Skeletal muscle tissue (tissue), 4 donors: ENCODE results near the gene PHF11. TPM values are rescaled to one million over a fixed set of nuclear protein-coding genes. Genes with fewer than 3 reads are reported as not detected.
"Not testable (repeated sequence)": the region's sequence is repeated elsewhere in the genome, so short reads cannot be mapped to it uniquely, and the experiment has no call there.

ENCODE experiments used
- H3K27ac ChIP-seq: one replicate; pipeline ENCODE4 v1.7.0; 2013; ENCODE audit warnings: mild to moderate bottlenecking, low read depth, low read length, inconsistent platforms
- H3K27me3 ChIP-seq, 3 donors: one replicate each; pipeline ENCODE4 v1.7.0; 2013; ENCODE audit warnings: low read length in 3 of 3; ENCODE audit not compliant: control insufficient read depth in 3 of 3, insufficient read depth in 3 of 3
- H3K36me3 ChIP-seq, 3 donors: one replicate each; pipeline ENCODE4 v1.7.0; 2013; ENCODE audit warnings: low read length in 3 of 3; ENCODE audit not compliant: control insufficient read depth in 3 of 3, insufficient read depth in 3 of 3
- H3K4me1 ChIP-seq, 3 donors: one replicate each; pipeline ENCODE4 v1.7.0; 2013; ENCODE audit warnings: low read length in 3 of 3, mild to moderate bottlenecking in 3 of 3; ENCODE audit not compliant: control insufficient read depth in 3 of 3, insufficient read depth in 3 of 3
- H3K4me3 ChIP-seq, 3 donors: one replicate each; pipeline ENCODE4 v1.7.0; 2013; ENCODE audit warnings: low read length in 3 of 3
- H3K9ac ChIP-seq, 3 donors: one replicate each; pipeline ENCODE4 v1.7.0; 2013; ENCODE audit warnings: low read length in 3 of 3, mild to moderate bottlenecking in 3 of 3, moderate library complexity in 2 of 3, low read depth in 1 of 3
- H3K9me3 ChIP-seq, 3 donors: one replicate each; pipeline ENCODE4 v1.7.0; 2013; ENCODE audit warnings: low read length in 3 of 3; ENCODE audit not compliant: control insufficient read depth in 3 of 3
- total RNA-seq: library from RNA; depleted of rRNA; stranded (reverse); fragments of >200 nt; gene quantifications from one replicate; pipeline ENCODE4 v1.2.3, GENCODE V29; 2014
- donor health status: Osteomylitis.

PHF11 gene
- total RNA-seq, 1 donor from 2014 or later = 9.9 TPM

DNA sequence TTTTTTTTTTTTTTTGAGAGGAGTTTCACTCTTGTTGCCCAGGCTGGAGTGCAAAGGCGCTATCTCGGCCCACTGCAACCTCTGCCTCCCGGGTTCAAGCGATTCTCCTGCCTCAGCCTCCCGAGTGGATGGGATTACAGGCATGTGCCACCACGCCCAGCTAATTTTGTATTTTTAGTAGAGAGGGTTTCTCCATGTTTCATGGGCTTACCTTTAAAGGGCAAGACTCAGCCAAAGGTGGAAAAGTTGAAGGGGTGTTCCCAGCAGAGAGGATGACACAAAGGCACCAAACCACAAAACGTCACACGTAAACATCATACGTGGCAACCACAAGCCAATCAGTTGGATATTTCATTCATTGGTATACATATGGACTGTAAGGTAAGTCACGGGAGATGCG is 1.1 kb downstream of the PHF11 start:
- H3K27ac ChIP-seq = peak overlapping the region; percentile 83
- H3K9ac ChIP-seq, H3K4me1 ChIP-seq, H3K27me3 ChIP-seq, H3K36me3 ChIP-seq, H3K9me3 ChIP-seq: not testable (repeated sequence)
- H3K4me3 ChIP-seq = peak overlapping the region in 1 of 3 donors; percentile 63

DNA sequence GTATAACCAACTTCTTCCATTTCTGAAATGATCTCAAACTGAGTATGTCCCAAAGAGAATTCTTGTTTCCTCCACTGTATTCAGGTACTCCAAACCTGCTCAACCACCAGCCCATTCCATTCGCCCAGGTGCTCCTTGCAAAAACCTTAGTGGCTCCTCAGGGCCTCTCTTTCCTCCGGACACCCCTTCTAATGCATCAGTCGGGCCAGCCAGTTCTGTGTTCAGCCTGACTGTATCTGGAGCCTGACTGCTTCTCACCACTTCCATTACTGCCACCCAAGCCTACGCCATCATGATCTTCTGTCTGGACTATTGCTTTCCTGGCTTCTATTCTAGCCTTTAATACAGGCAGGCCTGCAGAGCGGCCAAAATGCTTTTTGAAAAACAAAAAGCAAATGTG is 1.5 kb downstream of the PHF11 start:
- Histone ChIP-seq H3K36me3 (no peaks in the 10 kb centered on the region), H3K4me1 (peaks cover 5 to 8% (median 7%) of the 10 kb centered on the region in 3 donors), H3K27ac (no peak overlapping the region), H3K4me3 (no peak overlapping the region), H3K9me3 (no peaks in the 10 kb centered on the region), H3K27me3 (no peaks in the 10 kb centered on the region), H3K9ac (no peak overlapping the region)

DNA sequence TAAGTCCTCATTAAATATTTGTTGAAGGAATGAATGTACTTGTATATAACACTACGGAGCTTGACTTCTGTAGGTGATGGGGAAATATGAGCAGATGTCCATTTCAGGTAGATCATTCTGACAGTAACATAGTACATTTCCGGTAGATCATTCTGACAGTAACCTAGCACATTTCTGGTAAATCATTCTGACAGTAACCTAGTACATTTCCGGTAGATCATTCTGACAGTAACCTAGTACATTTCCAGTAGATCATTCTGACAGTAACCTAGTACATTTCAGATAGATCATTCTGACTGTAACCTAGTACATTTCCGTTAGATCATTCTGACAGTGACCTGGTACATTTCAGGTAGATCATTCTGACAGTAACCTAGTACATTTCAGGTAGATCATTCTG is 2.5 kb downstream of the PHF11 start:
- Histone ChIP-seq H3K4me1 (peaks cover 5 to 9% (median 8%) of the 10 kb centered on the region in 3 donors), H3K36me3 (no peaks in the 10 kb centered on the region), H3K27ac (no peak overlapping the region), H3K9ac (no peak overlapping the region), H3K4me3 (no peak overlapping the region), H3K27me3 (no peaks in the 10 kb centered on the region), H3K9me3 (no peaks in the 10 kb centered on the region)

DNA sequence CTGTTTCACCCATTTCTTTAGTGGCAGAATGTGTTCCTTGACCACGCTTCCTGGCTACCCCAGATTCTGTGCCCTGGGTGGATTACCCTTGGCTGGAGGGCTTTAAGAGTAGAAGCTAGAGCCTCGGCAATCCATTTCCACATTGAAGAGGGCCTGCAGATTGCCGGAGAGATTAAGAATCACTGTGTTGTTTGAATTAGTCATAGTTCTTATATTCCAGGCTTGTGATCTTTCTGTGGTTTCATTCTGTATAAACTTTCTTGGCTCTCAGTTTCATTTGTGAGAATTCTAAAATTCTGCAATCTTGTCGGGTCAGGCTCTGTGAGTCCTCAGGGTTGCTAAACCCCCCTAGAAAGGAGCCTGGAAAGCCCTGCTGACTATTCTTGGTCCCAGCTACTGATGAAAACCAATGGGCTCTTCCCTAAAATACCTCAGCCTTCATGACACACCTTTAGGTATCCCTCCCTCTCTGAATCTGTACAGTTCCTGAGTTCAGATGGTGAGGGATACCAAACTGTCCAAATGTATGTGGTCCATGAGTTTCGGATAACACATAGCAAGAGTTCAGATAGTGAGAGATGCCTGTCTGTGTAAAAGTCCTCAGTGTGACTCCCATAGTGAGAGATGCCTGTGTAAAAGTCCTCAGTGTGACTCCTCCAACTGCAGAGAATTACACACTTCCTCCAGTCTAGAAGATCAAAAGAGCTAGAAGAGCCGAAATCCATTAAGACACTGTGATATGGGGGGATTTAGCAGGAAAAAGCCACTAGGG is 4.3 kb downstream of the PHF11 start:
- H3K9ac ChIP-seq = no peak overlapping the region
- H3K36me3 ChIP-seq = no peaks in the 10 kb centered on the region
- H3K9me3 ChIP-seq = no peaks in the 10 kb centered on the region
- peaks cover 3 to 6% (median 5%) of the 10 kb centered on the region in 3 donors for H3K4me1 ChIP-seq
- no peak overlapping the region for H3K4me3 ChIP-seq
- no peaks in the 10 kb centered on the region for H3K27me3 ChIP-seq
- H3K27ac ChIP-seq = no peak overlapping the region

DNA sequence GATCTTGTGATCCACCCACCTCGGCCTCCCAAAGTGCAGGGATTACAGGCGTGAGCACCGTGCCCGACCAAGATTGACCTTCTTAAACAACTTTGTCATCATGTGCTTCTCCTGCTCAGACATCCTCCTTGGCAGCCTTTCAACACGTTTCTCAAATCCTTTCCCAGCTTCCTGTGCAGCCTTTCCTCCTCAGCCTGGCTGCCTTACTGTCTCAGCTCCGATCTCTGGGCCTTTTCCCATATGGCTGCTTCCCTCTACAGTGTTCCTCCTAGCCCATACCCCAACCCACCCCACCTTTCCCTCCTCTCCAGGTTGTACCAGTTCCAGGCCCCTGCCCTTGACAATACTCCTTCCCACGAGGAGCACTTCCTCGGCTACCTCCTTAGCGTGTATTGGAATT is 7.2 kb downstream of the PHF11 start:
- H3K4me1 ChIP-seq = peaks cover 0 to 3% (median 2%) of the 10 kb centered on the region in 3 donors
- H3K27ac ChIP-seq = no peak overlapping the region

DNA sequence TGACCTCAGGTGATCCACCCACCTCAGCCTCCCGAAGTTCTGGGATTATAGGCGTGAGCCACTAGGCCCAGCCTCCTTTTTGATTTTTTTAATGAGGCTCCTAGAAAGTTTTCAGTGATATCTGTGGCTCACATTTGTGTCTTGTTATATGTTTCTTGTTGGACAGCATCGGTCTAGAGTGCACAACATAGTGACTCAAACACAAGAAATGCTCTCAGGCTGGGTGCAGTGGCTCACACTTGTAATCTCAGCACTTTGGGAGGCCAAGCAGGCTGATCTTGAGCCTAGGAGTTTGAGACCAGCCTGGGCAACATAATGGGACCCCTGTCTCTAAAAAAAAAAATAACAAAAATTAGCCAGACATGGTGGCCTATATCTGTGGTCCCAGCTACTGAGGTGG is 8.2 kb downstream of the PHF11 start:
- no peak overlapping the region for H3K4me3 ChIP-seq
- no peaks in the 10 kb centered on the region for H3K9me3 ChIP-seq
- peaks cover 0 to 3% (median 2%) of the 10 kb centered on the region in 3 donors for H3K4me1 ChIP-seq
- H3K27me3 ChIP-seq = no peaks in the 10 kb centered on the region
- no peak overlapping the region for H3K27ac ChIP-seq
- no peaks in the 10 kb centered on the region for H3K36me3 ChIP-seq
- no peak overlapping the region for H3K9ac ChIP-seq

More for the DNA sequence above, 7.2 kb downstream of the PHF11 start:
- H3K9me3 ChIP-seq = no peaks in the 10 kb centered on the region
- no peak overlapping the region for H3K9ac ChIP-seq
- H3K4me3 ChIP-seq = no peak overlapping the region
- H3K27me3 ChIP-seq = no peaks in the 10 kb centered on the region
- no peaks in the 10 kb centered on the region for H3K36me3 ChIP-seq

DNA sequence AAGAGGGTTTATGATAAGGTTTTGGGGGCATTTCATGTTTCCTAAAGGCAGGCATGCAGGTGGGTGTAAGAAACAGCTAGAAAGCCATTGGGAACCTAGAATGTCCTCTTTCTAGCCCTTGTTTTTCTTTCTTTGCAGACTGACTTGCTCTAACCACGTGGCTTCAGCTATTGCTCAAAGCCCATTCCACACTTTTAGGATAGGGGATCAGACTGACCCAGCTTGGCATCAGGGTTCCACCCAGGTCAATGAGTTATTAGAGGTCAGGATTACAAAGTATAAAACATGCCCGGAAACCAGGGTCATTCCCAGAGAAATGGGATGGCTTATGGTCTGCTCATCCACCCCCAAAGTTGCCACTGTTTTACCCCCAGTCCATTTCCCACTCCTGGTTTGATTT is 16.8 kb downstream of the PHF11 start:
- H3K27ac ChIP-seq = no peak overlapping the region
- no peaks in the 10 kb centered on the region for H3K9me3 ChIP-seq
- no peaks in the 10 kb centered on the region for H3K4me1 ChIP-seq
- H3K27me3 ChIP-seq = no peaks in the 10 kb centered on the region
- H3K4me3 ChIP-seq = no peak overlapping the region
- no peak overlapping the region for H3K9ac ChIP-seq
- peaks cover 12 to 27% (median 23%) of the 10 kb centered on the region in 3 donors for H3K36me3 ChIP-seq

DNA sequence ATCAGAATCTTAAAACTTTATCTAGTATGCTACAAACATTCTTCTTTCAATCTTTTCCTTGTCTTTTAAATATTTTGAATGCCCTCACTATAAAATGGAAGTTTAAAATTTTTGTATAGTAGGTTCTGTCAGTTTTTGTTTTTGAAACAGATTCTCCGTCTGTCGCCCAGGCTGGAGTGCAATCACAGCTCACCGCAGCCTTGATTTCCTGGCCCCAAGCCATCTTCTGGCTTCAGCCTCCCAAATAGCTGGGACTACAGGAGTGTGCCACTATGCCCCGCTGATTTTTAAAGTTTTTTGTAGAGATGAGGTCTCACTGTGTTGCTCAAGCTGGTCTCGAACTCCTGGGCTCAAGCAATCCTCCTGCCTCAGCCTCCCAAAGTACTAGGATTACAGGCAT is 20.7 kb downstream of the PHF11 start:
- Histone ChIP-seq H3K36me3 (peaks cover 12 to 31% (median 23%) of the 10 kb centered on the region in 3 donors), H3K9me3 (no peaks in the 10 kb centered on the region), H3K27me3 (no peaks in the 10 kb centered on the region), H3K9ac (no peak overlapping the region), H3K27ac (no peak overlapping the region), H3K4me3 (no peak overlapping the region), H3K4me1 (no peaks in the 10 kb centered on the region)

DNA sequence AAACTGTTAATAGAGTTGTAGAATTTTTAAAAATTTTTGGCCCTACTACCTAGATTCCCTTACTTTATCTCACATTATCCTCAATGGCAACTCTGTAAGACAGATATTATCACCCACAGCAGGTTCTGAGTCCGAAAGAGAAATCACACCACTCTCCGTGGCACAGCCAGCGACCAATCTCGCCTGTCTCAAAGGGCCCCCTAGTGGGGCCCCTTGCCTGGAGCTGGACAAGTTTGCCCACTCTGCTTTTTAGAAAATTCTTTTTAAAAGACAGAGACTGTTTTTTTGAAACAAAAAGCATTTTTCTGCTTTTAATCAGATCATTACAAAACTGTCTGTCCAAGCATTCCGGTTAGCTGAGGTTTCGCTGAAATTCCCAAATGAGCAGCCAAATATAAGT is 21.7 kb downstream of the PHF11 start:
- Histone ChIP-seq H3K4me3 (no peak overlapping the region), H3K27ac (no peak overlapping the region), H3K9ac (no peak overlapping the region), H3K36me3 (peaks cover 12 to 31% (median 30%) of the 10 kb centered on the region in 3 donors), H3K27me3 (no peaks in the 10 kb centered on the region), H3K9me3 (no peaks in the 10 kb centered on the region), H3K4me1 (no peaks in the 10 kb centered on the region)

DNA sequence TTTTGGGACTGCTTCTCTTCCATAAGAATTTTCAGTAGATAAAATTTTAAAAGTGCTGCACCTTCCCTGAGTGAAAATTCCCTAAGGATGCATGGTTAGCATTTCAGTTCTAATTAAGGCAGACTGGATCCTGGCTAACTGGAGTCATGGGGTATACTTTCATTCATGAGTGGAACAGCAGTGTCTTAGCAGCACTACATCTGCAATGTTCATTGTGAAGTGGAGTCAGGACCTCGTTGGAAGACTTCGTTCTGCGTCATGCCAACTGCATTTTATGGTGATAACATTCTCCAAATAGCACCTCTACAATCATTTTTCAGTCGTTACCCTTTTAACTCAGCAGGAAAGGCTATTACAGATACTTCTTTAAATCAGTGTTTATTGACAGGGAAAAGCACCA is 25.5 kb downstream of the PHF11 start:
- no peaks in the 10 kb centered on the region for H3K9me3 ChIP-seq
- H3K4me1 ChIP-seq = no peaks in the 10 kb centered on the region
- H3K36me3 ChIP-seq = peaks cover 0 to 14% (median 7%) of the 10 kb centered on the region in 3 donors
- H3K9ac ChIP-seq = no peak overlapping the region
- H3K4me3 ChIP-seq = no peak overlapping the region
- no peaks in the 10 kb centered on the region for H3K27me3 ChIP-seq
- H3K27ac ChIP-seq = no peak overlapping the region
